ENCODE results near the gene TRIM28.

Gene TRIM28

GRCh38 chr19:58560007-58560887 lies 16.4 kb downstream of the TRIM28 start:
- Histone ChIP-seq H3K36me3 (ENCODE audit: insufficient read depth, low read length) (peaks cover 17% of the 10 kb centered on the region), H3K27ac (peak overlapping the region; percentile 97), H3K9me3 (ENCODE audit: low read depth, low read length) (no peaks in the 10 kb centered on the region), H3K4me3 (peak overlapping the region; percentile 93), H3K9ac (ENCODE audit: insufficient read length) (peak overlapping the region; percentile 99)
- TF ChIP-seq FOXP2 (optimal IDR thresholded peaks at IDR 0.05; ENCODE audit: control extremely low read depth, extremely low read length, insufficient read depth): no peak
- no peak for TF ChIP-seq EZH2 (IDR thresholded peaks at IDR 0.05)
- no peak for TF ChIP-seq POLR2AphosphoS5 (IDR thresholded peaks at IDR 0.05; ENCODE audit: borderline replicate concordance, low read depth, low read length)
- no peak for DNase-seq (ENCODE audit: low read depth, low spot score)

GRCh38 chr19:58560921-58561320 lies 17.1 kb downstream of the TRIM28 start:
- Histone ChIP-seq H3K4me3 (no peak overlapping the region), H3K27ac (no peak overlapping the region), H3K9ac (ENCODE audit: insufficient read length) (no peak overlapping the region), H3K36me3 (ENCODE audit: insufficient read depth, low read length) (peaks cover 11% of the 10 kb centered on the region), H3K9me3 (ENCODE audit: low read depth, low read length) (no peaks in the 10 kb centered on the region)
- TF ChIP-seq POLR2AphosphoS5 (IDR thresholded peaks at IDR 0.05; ENCODE audit: borderline replicate concordance, low read depth, low read length): 0 out of 2 replicates have a peak, but pooled peaks have one; percentile 17
- no peak for TF ChIP-seq EZH2 (IDR thresholded peaks at IDR 0.05)
- no peak for DNase-seq (ENCODE audit: low read depth, low spot score)

GRCh38 chr19:58561373-58562121 lies 17.7 kb downstream of the TRIM28 start:
- no peak for DNase-seq (ENCODE audit: low read depth, low spot score)
- no peak for TF ChIP-seq EZH2 (IDR thresholded peaks at IDR 0.05)
- 0 out of 2 replicates have a peak, but pooled peaks have one; percentile 24 for TF ChIP-seq POLR2AphosphoS5 (IDR thresholded peaks at IDR 0.05; ENCODE audit: borderline replicate concordance, low read depth, low read length)
- Histone ChIP-seq H3K9ac (ENCODE audit: insufficient read length) (no peak overlapping the region), H3K9me3 (ENCODE audit: low read depth, low read length) (no peaks in the 10 kb centered on the region), H3K36me3 (ENCODE audit: insufficient read depth, low read length) (peaks cover 4% of the 10 kb centered on the region; the same call in 1 of the 2 replicates), H3K27ac (no peak overlapping the region), H3K4me3 (no peak overlapping the region; the same call in 1 of the 2 replicates)

- no peaks in the 10 kb centered on the region for H3K9me3 ChIP-seq (ENCODE audit: low read depth, low read length)
- no peak overlapping the region for H3K27ac ChIP-seq
- H3K9ac ChIP-seq (ENCODE audit: insufficient read length): peak overlapping the region; percentile 32
- TF ChIP-seq EZH2 (IDR thresholded peaks at IDR 0.05): no peak
- no peak for TF ChIP-seq FOXP2 (optimal IDR thresholded peaks at IDR 0.05; ENCODE audit: control extremely low read depth, extremely low read length, insufficient read depth)
- no peak; the same call in 1 of the 2 replicates for TF ChIP-seq POLR2AphosphoS5 (IDR thresholded peaks at IDR 0.05; ENCODE audit: borderline replicate concordance, low read depth, low read length)
- peak overlapping the region; percentile 75 for H3K4me3 ChIP-seq
- no peaks in the 10 kb centered on the region for H3K36me3 ChIP-seq (ENCODE audit: insufficient read depth, low read length)
- no peak for DNase-seq (ENCODE audit: low read depth, low spot score)
Measured at GRCh38 chr19:58562122-58563033, 18.5 kb downstream of the TRIM28 start.

- TF ChIP-seq POLR2AphosphoS5 (IDR thresholded peaks at IDR 0.05; ENCODE audit: borderline replicate concordance, low read depth, low read length) (no peak; the same call in 1 of the 2 replicates), FOXP2 (optimal IDR thresholded peaks at IDR 0.05; ENCODE audit: control extremely low read depth, extremely low read length, insufficient read depth) (no peak), EZH2 (IDR thresholded peaks at IDR 0.05) (no peak)
- no peaks in the 10 kb centered on the region for H3K36me3 ChIP-seq (ENCODE audit: insufficient read depth, low read length)
- H3K9ac ChIP-seq (ENCODE audit: insufficient read length): peak overlapping the region; percentile 32
- peak overlapping the region; percentile 75 for H3K4me3 ChIP-seq
- no peak for DNase-seq (ENCODE audit: low read depth, low spot score)
- no peak overlapping the region for H3K27ac ChIP-seq
- no peaks in the 10 kb centered on the region for H3K9me3 ChIP-seq (ENCODE audit: low read depth, low read length)
Measured at GRCh38 chr19:58563034-58563573, 19.2 kb downstream of the TRIM28 start.

- Histone ChIP-seq H3K9ac (ENCODE audit: insufficient read length) (no peak overlapping the region), H3K4me3 (no peak overlapping the region), H3K9me3 (ENCODE audit: low read depth, low read length) (no peaks in the 10 kb centered on the region), H3K36me3 (ENCODE audit: insufficient read depth, low read length) (no peaks in the 10 kb centered on the region), H3K27ac (peak overlapping the region; percentile 13; the same call in 1 of the 2 replicates)
- DNase-seq (ENCODE audit: low read depth, low spot score): no peak
- TF ChIP-seq FOXP2 (optimal IDR thresholded peaks at IDR 0.05; ENCODE audit: control extremely low read depth, extremely low read length, insufficient read depth): no peak
- TF ChIP-seq EZH2 (IDR thresholded peaks at IDR 0.05): no peak
- no peak; the same call in 1 of the 2 replicates for TF ChIP-seq POLR2AphosphoS5 (IDR thresholded peaks at IDR 0.05; ENCODE audit: borderline replicate concordance, low read depth, low read length)
Measured at GRCh38 chr19:58563823-58564222, 20.0 kb downstream of the TRIM28 start.

- DNase-seq (ENCODE audit: low read depth, low spot score): no peak
- Histone ChIP-seq H3K27ac (no peak overlapping the region), H3K9me3 (ENCODE audit: low read depth, low read length) (no peaks in the 10 kb centered on the region), H3K36me3 (ENCODE audit: insufficient read depth, low read length) (no peaks in the 10 kb centered on the region; the same call in 1 of the 2 replicates), H3K9ac (ENCODE audit: insufficient read length) (no peak overlapping the region), H3K4me3 (no peak overlapping the region)
- TF ChIP-seq POLR2AphosphoS5 (IDR thresholded peaks at IDR 0.05; ENCODE audit: borderline replicate concordance, low read depth, low read length): no peak
- no peak for TF ChIP-seq EZH2 (IDR thresholded peaks at IDR 0.05)
- no peak for TF ChIP-seq FOXP2 (optimal IDR thresholded peaks at IDR 0.05; ENCODE audit: control extremely low read depth, extremely low read length, insufficient read depth)
Measured at GRCh38 chr19:58566989-58567388, 23.1 kb downstream of the TRIM28 start.
